Heart left ventricle (tissue), 13 donors: Measurements from ENCODE around the gene OTOGL.

Experiments
- CTCF ChIP-seq, 12 donors: fragments of 200-600 bp; sonication (generic) in 4 of 12; IDR thresholded peaks; one replicate each; pipeline versions ENCODE4 v1.5.0 to v1.8.0; 2018 to 2022; ENCODE audit warnings: antibody characterized with exemption in 12 of 12, mild to moderate bottlenecking in 5 of 12
- POLR2A ChIP-seq, 2 donors: fragments of 450-650 bp; IDR thresholded peaks; one replicate each; pipeline ENCODE4 v1.6.1; 2017; ENCODE audit warnings: antibody characterized with exemption in 2 of 2, mild to moderate bottlenecking in 2 of 2, moderate library complexity in 2 of 2
- donor health status: ischemic (EF 13 %, LVEDD 7.1; RV severe dilation, severe dysfunction).
- donor health status: DM: no; HTN: yes; CAD: no.
- donor health status: DM: no; HTN: no; CAD: no.
- donor health status: ischemic (EF 25% LVEDD 6.9; RV normal size, moderate dysfunction).
- donor health status: ischemic (EF 25% LVEDD 5.7; RV mildly dilated, moderate dysfunction).
- donor health status: ischemic (EF 35%, LVEDD 5.7; RV mildly dilated, moderate dysfunction).
- donor health status: nonischemic (EF 11% LVEDD 7.7; RV severe dilation, severe dysfunction).
- donor health status: DM: yes; HTN: yes; CAD: no.
- donor health status: PGD.
- donor health status: ischemic (EF 29% LVEDD 5.4; RV normal size, mild dysfunction).
- donor health status: nonischemic (EF 23%, LVEDD 6.1; RV moderate dilation, normal function).

GRCh38 chr12:80282761-80283160 is 183.4 kb downstream of the OTOGL start:
- TF ChIP-seq CTCF (IDR thresholded peaks at IDR 0.05) (no peak), POLR2A (IDR thresholded peaks at IDR 0.05) (no peak)
